Right lobe of liver (tissue), 4 donors: ENCODE measurements around the gene SENP6.

Experiments
- CTCF ChIP-seq, 4 donors: fragments of 200-600 bp in 3 of 4; fragments of 450-650 bp in 1 of 4; IDR thresholded peaks; one replicate each; pipeline versions ENCODE4 v1.5.1 to v1.8.0; 2016 to 2022; ENCODE audit warnings: antibody characterized with exemption in 4 of 4, mild to moderate bottlenecking in 2 of 4
- POLR2A ChIP-seq: fragments of 450-650 bp; IDR thresholded peaks from one replicate; pipeline ENCODE4 v1.6.1; 2017; ENCODE audit warnings: antibody characterized with exemption, mild to moderate bottlenecking
- donor health status: DM: no; HTN: no; CAD: no.
- donor health status: DM: no; HTN: no; CAD: no.
- donor health status: DM: no; HTN: yes; CAD: no.

- no peak for TF ChIP-seq CTCF (IDR thresholded peaks at IDR 0.05)
- TF ChIP-seq POLR2A: no peak
These were observed 149.8 kb downstream of the SENP6 start for GRCh38 chr6:75751443-75751842.
